C4-2B (cell line): ENCODE data around the gene RPRD2.

Source experiments
- CTCF ChIP-seq: fragments of 450-650 bp; conservative IDR thresholded peaks from 2 replicates; pipeline ENCODE4 v1.5.1; 2017; ENCODE audit warnings: mild to moderate bottlenecking
- ZFX ChIP-seq: fragments of 450-650 bp; IDR thresholded peaks from 2 replicates; pipeline ENCODE4 v1.6.1; 2017

DNA sequence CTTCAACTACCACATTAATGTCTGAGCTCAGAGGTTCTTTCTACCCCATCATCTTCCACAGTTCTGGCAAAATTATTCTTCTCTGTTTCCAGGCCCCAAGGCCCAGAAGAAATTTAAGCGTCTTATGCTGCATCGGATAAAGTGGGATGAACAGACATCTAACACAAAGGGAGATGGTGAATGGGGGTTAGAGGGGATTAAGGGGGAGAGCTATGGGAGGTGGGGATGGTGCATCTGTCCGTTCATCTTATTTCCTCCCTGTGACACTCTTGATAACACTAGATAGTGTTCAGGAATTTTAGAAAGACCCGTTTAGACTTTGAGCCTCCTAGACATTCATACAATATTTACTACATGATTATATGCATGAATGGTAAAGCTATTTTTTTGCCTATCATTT lies 17.6 kb upstream of the RPRD2 start:
- TF ChIP-seq CTCF (no peak), ZFX (no peak)
